HG02623 (cell line): Measurements from ENCODE around the gene GNAL.
A peak's percentile ranks its signal among the peaks of the same experiment; 100 is the strongest.

Experiments used
- ATAC-seq: cut with Tn5 transposase; IDR thresholded peaks from one replicate; pipeline ENCODE4 v1.9.1; 2021; ENCODE audit warnings: moderate library complexity; ENCODE audit not compliant: unreplicated experiment

The GNAL gene

DNA sequence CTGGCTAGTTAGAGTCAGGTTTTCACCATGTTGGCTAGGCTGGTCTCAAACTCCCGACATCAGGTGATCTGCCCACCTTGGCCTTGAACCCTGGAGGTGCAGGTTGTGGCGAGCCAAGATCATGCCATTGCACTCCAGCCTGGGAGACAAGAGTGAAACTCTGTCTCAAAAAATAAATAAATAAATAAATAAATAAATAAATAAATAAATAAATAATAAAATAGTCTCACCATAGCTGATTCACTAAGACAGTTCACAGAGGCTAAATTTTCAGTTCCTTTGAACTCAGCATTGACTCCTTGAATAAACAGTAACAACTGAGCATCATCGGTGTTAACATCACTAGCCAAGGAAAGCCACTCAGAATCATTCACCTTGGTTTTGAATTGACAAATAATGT, 32.7 kb downstream of the GNAL start:
- no peak for ATAC-seq

DNA sequence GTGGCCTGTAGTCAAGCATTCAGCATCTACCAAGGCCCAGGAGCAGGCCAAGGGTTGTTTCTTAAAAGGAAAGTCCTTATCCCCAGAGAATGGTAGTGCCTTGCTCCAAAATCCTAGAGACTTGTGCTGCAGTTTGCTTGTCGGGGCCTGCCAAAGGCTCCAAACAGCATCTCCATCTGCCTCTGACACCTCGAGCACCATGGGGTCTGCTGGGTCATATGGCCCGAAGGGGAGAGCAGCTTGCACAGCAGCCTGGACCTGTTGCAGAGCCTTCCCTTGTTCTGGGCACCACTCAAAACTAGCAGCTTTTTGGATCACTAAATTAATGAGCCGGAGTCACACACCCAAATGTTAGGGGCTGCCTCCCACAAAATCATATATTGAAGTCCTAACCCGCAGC, 35.7 kb downstream of the GNAL start:
- ATAC-seq: no peak

DNA sequence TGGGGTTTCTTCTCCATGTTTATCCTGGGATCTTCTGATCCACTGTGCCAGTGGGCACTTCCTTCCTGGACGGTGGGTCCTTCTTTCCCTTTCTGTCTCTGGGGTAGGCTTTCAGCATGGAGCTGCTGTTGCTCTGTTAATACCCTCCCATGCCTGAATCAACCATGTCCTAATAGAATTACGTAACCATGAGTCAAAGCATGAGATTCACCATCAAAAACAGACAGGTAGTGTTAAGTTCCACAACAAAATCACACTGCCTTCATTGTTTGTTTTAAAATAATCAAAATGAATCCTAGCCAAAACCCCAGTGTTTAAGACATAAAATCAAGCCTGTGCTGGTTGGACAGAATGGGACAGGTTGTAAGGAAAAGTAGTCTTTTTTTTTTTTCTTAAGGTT, 37.5 kb downstream of the GNAL start:
- ATAC-seq: no peak

DNA sequence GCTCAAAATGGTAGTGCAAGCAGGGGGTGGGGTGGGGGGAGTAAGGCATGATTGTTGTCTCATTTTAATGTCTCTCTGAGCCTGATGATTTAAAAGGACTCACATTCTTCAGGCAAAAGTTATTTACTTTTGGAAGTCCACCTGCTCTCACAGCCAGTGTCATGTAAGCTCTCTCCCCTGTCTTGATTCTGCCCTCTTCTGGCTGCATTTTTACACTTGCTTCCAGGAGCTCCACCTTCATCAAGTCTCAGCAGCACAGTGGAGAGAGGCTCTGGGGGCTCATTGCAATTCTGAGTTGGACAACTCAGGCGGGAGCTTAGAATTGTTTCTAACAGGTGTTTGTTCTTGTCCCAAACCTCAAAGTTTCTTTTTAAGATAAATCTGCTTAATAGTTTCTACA, 39.2 kb downstream of the GNAL start:
- ATAC-seq: no peak

DNA sequence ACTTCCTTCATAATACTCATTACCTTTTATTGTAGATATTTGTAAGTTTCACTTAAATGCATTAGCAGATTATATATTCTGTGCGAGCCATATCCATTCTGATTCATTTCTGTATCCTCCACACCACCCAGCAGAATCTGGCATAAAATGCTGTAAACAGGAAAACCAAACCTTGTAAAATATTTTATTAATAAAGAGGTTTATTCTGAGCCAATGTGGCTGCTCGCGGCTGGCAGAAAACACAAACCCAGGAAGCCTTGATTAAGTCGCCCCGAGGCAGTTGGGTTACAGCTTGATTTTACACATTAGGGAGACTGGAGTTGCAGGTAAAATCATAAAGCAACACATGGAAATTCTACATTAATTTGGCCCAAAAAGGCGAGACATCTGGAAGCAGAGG, 40.5 kb downstream of the GNAL start:
- no peak for ATAC-seq

DNA sequence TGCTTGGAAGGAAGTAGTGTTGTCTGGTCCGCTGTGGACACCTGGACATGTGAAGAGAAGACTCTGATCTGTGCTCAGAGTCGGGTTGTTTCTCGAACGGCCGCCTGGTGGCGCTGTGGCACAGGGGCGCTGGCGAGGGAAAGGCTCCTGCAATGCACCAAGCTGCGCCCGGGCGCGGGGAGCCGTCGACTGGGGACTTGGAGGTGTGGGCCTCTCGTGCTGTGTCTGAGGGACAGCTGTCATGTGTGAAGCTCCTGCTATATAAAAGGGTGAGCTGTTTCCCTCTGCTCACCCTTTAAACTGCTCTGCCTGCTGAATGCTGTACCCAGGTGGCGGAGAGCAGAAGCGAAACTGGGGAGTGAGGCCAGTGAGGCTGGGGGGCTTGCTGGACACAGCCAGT, 44.0 kb downstream of the GNAL start:
- ATAC-seq: peak; percentile 45

DNA sequence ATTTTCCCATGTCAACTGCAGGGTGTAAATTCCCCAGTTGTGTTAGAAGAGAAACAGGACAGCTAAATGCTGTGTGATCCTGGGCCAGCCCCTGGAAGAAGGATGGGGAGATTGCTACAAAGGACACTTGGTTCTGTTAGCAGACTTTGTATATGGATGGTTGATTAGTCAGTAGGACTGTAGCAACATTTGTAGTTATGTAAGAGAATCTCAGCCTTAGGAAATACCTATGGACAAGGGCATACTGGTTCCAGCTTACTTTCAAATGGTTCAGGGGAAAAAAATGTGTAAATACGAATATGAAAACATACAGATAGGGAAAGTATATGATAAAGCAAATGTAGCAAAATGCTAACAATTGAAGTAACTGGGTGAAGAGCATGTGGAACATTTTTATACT, 47.6 kb downstream of the GNAL start:
- no peak for ATAC-seq

DNA sequence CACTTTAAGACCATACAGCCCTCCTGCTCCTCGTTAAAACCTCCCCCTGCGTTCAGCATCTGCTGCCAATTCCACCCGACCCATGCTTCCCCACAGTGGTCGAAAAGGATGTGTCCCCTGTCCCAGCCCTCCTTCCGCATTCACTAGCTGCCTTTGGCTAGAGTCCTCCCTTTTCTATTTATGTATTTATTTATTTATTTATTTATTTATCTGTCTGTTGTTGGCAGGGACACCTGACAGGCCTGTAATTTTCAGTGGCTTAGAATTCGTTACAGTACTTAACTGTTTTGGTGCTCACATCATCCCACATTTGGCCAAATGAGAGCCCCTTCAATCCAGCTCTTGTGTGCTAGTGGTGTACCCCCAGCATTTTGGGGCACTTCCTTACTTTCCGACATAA, 50.8 kb downstream of the GNAL start:
- no peak for ATAC-seq

DNA sequence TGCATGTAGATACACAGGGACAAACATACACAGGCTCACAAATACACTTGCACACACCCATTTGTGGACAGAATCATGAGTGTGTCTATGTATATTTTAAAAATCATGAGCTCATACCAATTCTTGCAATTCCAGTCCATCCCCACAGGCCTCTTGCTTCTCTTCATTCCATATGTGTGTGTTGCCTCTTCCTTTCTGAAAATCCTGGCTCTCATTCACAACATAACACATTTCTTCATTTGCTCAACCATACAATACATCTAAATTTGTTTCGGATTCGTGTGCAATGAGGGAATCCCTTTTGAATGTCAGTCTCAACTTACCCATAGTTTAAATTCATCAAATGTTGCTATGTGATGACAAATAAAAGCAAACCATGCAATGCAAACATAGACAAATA, 51.4 kb downstream of the GNAL start:
- no peak for ATAC-seq

DNA sequence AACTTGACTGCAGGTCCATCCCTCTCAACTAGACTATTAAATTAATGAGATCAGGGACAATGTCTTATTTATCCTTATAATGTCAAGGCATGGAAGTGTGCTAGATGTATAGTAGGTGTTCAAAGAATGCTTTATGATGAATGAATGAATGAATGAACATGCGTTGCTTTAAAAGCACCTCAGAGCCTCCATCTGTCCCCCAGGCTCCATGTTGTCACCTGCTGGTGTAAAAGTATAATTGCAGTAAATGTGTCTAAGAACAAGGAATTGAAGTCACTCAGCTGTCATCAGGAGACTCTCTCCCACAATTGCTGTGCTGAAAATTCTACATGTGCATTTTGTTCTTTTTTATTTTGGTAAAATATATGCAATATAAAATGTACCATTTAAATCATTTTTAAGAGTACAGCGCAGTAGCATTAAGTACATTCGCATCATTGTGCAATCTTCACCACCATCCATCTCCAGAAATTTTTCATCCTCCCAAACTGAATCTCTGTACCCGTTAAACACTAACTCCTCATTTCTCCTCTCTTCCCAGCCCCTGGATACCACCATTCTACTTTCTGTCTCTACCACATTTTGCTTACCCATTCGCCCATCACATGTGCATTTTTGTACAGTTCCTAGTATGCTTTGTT, 52.6 kb downstream of the GNAL start:
- no peak for ATAC-seq

DNA sequence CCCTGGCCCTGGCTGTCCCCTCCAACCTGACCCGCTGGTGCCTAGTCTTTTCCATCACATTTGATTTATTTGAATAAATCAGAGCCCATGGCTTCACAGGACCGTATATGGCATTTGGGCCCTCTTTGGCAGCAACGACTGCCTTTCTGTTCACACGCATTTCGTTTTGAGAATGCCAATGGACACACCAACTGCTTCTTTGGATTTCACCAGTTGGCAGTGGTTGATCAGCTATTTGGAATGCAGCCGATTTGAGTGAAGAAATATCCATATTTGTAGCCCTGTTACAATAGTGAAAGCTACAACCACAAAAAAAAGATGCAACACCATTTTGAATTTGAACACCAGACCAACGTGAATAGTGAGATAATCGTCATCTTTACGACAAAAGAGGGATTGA, 56.5 kb downstream of the GNAL start:
- ATAC-seq: no peak

DNA sequence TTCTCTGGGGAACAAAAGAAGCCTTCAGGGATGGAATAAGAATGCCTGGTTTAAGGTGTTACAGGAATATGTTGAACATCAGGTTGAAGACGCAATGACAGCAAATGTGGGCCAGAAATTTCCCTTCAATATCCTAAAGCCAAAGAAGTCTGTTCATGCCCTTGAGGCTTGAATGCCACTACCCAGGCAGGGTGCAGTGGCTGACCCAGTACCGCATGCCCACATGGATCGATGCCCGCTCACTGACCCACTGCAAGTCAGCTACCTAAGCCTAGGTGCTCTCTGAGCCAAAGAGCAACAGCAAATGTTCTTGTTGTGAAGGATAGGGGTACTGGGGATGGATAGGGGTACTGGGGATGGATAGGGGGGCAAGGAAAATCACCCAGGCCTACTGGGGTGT, 58.2 kb downstream of the GNAL start:
- ATAC-seq: no peak

DNA sequence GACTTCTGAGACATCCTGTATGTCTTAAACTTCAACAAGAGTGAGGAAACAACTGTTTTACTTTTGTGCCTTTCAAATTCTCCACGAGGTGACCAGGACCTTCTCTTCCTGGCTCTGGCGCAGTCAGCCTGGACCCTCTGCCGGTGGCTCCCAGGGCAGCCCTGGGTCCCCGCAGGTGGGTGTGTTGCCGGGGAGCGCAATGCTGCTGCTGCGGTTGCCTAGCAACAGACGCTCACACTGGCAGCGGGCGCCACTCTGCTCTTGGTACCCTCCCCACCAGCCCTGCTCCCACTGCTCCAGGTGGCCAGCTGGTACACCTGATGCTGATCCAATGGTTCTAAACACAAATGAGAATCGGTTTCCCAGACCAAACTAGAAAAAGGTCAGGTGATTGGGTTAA, 58.7 kb downstream of the GNAL start:
- no peak for ATAC-seq

DNA sequence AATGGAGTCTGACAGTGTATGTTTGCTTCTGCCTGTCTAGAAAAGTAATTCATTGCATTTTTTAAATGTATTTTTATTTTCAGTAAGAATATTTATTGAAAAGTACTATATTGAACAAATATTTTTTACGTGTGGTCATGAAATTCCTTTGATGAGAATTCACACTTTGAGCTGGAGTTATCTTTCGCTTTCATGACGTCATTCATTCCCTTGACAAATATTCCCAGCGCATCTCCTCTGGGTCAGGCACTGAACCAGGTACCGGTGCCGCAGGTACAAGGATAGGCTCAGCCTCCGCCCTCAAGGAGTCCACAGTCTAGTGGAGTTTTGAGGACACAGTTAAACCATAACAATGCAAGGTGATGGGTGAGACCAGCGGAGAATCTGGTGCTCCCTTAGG, 60.2 kb downstream of the GNAL start:
- no peak for ATAC-seq

DNA sequence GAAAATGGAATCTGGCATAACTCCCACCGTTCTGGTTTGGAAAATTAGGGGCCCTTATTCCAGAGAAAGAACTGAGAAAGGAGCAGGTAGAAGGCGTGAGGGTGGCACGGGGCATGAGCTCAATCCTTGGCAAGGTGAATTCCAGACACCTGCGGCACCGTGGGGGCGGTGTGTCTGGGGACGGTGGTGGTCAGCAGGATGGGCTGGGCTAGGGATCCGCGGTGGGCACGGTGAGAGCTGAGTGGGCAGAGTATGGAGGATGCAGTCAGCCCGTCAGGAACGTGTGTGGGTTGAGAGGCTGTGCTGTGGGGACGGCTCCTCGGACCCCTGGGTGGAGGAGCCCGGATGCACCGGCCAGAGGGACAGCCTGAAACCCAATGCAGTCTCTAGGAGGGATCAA, 61.1 kb downstream of the GNAL start:
- no peak for ATAC-seq

DNA sequence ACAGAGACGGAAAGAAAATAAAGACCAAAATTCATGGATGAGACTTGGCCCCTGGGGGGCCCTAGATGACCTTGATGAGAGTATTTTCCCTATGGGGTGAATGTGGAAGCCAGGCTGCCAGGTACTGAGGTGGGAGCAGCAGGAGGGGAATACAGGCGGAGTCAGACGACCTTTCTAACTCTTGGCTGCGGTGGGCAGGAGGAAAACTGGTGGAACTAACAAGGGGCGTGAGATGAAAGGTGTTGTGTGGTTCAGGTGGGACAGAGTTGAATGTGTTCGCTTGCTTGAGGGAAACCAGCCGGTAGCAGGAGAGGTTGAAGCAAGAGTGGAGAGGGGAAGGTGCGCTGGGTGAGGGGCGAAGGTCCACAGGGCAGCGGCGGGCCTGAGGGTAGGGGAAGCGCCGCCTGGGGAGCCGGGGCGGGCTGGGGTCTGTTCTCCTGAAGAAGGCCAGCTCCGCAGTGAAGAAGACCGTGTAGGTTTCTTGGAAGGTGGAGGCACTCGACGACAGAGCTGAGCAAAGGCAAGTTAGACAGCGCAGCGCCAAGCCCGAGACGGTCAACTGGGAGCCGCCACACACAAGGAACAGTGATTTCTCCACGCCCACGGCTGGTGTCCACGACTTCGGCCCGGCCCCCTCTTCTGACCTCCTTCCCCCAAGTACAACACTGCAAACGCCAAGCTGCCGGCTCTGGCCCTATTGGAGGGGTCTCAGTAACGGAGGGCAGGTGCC, 61.7 kb downstream of the GNAL start:
- ATAC-seq: no peak

DNA sequence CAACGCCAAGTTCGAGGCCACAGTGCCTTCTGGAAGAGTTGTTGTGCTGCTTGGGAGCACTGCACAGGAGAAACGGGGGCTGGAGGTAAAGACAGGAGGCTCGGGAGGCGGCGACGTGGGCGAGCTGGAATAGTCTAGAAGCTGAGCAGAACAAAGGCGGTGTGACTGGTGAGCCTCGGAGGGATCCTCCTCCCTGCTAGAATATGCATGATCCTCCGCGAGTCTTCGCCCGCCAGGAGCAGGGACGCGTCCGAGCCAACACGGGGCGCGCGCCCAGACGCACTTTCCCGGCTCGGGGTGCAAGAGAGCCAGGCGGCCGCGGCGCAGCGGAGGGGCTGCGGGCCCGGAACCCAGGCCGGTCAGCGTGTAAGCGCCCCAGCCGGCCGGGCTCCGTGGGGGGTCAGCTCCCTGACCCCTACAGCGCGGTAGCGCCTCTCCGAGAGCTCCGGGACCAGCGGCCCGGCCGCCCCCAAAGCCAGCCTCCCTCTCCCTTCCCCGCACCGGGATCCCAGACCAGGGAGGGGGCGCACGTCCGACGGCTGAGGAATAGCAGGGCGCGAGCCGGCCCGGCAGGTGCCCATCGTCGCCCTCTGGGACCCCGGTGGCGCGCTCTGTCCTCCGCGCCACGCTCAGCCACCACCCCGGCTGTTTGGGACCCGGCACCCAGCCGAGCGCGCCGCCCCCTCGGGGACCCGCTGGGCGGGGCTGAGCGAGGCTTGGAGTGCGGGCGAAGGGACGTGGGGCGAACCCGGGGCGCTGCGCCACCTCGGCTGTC, 62.5 kb downstream of the GNAL start:
- ATAC-seq: no peak

DNA sequence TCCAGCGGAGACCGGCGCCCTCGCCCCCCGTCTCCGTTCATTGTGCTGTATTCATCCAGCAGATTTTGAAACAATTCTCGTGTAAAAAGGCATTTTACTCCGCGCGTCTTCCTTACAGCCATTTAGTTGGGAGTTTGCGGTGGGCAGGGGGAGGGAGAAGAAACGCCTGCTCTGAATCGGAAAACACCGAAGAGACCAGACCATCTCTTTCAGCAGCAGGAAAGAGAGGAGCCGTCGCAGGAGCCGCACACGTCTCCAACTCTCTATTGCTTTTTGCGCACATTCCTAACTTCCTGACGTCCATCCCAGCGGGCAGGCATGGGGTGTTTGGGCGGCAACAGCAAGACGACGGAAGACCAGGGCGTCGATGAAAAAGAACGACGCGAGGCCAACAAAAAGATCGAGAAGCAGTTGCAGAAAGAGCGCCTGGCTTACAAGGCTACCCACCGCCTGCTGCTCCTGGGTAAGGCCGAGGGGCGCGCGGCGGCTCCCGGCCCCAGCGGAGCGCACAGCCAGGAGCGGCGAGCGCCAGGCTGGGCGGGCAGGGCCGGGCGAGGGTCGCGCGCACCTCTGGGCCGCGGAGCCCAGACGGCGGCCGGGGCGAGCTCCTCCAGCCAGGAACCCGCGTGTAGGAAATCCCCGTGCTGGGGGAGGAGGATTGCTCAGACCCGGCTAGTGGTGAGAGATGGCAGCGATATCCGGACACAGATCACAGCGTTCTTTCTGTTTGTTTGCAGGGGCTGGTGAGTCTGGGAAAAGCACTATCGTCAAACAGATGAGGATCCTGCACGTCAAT, 63.2 kb downstream of the GNAL start:
- no peak for ATAC-seq

DNA sequence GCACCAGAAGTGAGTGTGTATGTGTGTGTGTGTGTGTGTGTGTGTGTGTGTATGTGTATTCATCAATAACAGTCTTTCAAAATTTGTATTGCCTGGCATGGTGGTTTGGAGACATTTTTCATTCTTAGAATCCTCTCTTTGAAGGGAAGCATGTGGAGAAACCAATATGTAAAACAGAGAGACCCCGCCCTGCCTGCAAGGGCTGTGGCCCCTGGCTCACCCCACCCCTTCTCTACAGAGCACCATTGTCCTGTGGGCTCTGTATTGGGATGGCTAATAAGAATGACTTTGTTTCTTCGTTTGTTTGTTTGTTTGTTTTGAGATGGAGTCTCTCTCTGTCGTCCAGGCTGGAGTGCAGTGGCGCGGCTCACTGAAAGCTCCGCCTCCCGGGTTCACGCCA, 65.9 kb downstream of the GNAL start:
- ATAC-seq: no peak

DNA sequence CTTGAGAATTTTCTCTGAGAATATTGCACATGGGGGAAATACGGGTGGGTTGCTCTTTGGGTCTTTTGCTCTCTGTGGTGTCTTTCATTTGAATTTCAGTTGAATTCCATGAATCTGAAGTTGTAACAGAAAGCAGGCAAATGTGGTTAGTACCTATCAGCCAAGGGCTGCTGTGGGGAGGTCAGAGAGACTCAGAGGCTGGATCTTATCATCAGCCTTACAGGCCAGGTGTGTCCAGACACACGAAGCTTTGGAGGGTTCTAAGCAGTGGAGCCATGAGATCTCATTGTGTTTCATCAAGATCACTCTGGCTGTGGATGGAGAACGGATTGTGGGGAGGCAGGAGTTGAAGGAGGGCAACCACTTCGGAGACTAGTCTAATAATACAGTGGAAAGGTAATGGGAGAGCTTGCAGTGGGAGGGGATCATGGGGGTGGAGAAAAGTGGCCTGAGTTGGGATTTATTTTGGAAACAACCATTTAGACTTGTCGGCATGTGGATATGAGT, 68.1 kb downstream of the GNAL start:
- no peak for ATAC-seq

DNA sequence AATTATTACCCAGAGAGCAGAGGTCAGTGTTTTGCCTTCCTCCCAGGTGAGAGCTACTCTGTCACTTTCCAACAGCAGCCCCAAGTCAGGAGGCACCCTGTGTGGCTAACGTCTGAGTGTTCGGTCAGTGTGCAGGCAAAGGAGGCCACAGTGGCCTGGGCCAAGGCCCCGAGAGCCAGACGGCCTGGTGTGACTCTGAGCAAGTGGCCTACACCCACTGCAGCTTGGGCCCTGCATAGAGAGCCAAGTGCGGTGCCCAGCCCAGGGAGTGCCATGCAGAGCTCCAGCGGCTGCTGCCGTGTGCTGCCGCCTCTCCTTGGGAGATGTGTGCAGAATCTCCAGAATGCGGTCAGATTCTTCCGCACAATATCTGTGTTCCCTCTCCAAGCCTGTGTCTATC, 70.4 kb downstream of the GNAL start:
- no peak for ATAC-seq
